Activated T-helper 1 cell treated with Interleukin-2 at 50 U/mL for 16 hours (primary cell): Measurements from ENCODE around the gene PARVA.

Experiments
- DNase-seq: peaks from one replicate; pipeline ENCODE4 v3.0.0-alpha.2; 2020; ENCODE audit warnings: low read depth

PARVA gene

DNA sequence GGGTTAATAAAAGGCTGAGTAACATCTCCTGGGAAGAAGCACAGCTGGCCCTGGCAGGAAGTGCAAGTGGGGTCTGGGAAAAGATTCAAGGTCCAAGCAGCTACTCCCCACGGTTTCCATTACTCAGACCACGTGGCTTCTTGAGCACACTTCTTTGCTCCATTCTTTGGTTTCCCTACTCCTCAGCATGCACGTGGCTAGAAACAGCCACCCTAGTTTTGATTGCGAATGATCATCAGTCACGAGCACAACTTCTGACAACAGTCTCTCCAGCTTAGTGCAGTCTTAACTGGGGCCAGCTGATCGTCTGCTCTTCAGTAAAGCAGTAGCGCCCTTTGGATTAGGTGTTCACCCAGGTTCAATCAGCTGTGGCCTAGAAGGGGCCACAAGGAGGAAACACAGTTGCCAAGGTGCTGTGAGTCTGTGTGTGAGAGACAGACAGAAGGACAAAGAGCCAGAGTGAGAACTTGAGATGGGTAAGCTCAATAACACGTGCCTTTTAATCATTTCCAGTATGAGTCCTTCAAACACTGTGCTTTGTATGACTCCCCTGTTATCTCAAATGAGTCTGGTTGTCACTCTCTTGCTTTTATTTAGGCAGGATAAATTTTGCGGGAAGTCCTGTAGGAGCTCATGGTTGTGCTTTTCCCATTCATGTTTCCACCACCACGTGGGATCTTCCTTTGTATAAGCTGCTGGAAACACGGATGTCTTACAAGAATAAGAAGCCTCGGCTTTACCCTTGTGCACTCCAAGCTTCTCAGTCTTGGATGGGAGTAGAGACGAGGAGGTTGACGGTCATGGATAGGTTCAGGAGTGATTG, 901 bp upstream of the PARVA start:
- no peak for DNase-seq

DNA sequence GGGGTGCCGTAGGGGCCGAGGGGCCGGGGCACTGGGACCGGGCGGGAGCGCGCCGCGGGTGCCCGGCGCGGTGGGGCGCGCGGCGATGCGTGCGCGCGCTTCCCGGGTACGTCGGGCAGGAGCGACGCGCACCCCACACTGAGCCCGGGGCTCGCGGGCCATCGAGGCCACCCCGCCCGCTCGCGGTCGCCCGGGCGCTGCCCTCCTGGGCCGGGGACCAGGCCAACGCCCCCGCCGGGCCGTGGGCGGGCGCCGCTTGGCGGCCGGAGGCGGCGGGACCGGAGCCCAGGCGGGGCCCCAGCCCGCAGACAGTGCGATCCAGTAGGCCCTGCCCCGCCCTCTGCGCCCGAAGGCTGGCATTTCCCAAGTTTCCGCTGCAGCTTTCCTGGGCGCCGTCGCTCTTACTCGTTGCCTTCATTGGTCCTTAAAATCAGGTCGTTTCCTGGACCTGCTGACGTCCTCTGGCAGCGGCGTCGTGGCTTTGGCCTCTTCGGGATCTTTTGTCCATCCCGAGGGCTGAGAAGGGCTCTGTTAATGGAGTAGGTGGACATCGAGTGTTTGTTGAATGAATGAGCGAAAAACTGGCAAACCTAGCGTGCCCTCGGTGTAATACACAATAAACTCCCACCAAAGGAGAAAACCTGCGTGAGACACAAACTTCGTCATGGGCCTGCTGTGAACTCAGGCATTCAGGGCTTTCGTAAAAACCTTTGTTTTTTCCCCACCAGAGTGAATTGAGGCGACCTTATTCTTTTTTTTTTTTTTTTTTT, 638 bp downstream of the PARVA start:
- DNase-seq = no peak

DNA sequence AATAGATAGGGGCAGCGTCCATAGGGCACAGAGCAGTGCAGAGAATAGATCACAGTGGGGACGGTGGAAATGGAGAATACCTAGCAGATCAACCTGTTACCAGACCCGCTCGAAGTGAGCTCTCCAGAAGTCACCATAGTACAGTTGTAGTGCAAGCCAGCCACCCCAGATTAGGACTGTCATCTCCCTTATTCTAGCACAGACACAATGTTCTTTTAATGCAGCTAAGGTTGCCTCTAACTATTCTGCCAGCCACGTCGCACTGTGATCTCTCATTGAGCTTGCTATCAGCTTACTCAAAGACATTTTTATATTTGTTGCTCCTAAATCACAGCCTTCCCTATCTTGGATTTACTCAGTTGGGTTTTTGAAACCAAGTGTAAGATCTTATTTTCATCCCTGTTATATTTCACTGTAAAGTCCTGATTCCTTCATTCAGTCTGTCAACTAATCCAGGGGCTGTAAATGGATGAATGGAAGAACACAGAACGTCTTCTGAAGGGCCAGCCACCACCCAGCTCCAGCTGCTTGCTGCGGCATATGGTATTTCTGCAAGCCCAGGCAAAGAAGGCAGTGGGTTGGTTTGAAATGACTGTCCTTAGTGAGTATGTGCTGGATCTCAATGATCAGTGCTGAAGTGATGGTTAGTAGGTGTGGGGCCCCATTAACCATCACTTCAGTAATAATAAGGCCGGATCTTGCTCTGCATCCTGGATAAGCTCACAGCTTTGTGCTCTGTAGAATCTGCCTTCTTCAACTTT, 3.4 kb downstream of the PARVA start:
- DNase-seq = no peak

DNA sequence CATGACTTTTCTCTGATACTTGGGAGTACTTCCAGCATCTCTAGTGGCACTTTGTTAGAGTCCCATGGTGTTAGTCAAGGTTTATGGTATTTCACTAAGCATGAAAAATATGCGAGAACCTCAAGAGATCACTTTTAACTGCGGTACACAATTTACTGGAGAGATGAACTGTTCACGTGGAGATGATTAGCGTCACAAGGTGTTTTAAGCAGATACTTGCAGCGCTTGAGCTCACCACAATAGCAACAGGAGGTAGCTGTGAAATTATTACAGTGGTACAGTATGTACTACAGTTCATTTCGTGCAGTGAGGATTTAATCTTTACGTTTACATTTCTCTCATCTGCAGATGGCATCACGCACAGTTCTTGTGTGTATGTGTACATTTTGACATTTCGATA, 4.5 kb downstream of the PARVA start:
- DNase-seq = no peak

DNA sequence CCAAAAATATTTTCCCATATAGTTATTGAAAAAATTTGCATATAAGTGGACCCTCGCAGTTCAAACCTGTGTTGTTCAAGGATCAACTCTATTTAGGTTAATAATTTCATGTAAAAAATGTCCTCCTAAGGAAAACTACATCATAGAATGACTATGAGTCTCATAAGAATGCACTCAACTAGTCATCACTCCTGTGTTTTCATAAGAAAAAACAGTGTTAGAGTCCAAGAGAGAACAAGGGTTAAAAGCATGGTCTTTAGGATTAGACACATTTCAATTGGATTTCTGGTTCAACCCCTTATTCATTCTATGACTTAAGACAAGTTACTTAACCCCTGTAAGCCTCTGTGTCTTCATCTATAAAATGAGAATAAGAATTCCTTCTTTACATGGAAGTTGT, 5.1 kb downstream of the PARVA start:
- no peak for DNase-seq

DNA sequence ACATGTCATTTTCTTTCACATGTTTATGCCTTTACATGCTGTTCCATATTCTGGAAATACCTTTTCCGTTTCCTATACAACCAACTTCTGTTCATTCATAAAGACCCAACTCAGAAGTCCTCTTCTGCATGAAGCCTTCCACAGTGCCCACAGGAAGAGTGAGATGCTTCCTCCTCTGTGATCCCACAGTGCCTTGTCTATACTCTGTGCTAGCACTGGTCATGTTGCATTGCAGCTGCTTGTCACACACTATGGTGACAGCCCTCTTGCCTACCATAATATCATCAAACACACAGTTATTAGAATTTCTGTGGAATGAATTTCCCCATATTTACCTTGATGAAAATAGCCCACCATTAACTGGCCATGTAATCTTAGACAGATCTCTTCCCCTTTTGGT, 8.9 kb downstream of the PARVA start:
- no peak for DNase-seq

DNA sequence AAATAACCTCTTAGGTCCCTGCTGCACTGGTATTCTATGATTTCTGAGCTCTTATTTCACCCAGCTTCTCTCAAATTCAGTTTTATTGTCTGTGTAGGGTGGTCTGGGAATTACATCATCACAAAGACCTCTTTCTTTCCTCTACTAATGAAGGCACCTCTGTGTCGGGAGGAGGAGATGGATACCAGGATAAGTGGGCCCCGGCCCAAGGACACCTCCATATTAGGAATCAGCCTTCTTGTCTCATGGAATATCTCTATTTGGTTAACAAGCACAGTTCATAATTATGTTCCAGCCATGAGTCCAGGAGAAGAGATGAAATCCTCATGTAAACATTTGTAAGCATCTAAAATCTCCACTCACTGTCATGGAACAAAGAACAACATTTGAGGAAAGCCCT, 9.4 kb downstream of the PARVA start:
- DNase-seq = no peak

DNA sequence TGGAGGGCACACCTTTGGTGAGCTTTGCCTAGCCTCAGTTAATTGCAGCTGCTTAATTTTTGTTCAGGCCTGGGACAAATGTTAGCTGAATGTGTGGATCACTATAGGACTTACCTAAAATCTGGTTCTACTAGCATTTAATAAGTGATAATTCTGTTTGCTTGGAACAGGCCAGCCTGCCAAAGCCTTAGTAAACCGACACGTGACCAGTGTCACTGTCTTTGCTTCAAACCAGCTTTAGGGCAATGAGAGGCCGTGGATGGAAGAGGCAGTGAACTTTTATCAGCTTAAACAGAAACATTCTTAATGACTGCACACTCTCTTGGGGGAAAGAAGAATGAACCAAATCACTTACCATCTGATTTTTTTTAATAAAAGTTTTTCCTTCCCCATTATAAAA, 10.8 kb downstream of the PARVA start:
- no peak for DNase-seq

DNA sequence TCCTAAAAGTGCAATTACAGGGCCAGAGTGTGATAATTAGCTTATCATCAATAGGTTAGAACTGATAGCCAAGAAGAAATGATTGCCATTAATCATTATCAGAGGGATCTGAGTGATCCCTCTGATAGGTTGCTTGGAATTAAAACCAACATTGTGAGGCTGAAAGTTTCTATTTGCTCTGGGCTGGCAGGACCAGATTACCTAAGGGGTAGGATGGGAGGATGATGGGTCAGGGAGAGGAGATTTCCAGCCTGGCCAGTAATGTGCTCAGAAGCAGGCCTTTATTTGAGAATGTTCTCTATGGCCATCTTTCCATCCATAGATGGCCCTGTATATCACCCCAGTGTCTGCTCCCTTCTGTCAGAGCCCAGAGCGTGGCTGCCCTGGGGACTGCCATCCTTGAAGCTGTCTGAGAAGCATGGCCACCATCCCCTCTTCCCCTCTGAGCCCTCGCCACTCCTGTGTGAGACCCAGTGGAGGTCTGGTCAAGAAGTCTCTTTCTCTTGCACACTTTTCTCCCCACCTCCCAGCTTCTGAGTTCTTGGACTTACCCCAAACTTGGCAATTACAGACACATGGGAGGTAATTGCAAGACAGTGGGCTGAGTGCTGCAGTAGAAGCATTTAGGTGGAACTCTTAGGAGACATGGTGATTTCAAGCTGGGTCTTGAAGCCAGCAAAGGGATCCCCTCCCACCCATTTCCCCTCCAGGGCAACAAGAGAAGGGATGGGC, 11.7 kb downstream of the PARVA start:
- no peak for DNase-seq

DNA sequence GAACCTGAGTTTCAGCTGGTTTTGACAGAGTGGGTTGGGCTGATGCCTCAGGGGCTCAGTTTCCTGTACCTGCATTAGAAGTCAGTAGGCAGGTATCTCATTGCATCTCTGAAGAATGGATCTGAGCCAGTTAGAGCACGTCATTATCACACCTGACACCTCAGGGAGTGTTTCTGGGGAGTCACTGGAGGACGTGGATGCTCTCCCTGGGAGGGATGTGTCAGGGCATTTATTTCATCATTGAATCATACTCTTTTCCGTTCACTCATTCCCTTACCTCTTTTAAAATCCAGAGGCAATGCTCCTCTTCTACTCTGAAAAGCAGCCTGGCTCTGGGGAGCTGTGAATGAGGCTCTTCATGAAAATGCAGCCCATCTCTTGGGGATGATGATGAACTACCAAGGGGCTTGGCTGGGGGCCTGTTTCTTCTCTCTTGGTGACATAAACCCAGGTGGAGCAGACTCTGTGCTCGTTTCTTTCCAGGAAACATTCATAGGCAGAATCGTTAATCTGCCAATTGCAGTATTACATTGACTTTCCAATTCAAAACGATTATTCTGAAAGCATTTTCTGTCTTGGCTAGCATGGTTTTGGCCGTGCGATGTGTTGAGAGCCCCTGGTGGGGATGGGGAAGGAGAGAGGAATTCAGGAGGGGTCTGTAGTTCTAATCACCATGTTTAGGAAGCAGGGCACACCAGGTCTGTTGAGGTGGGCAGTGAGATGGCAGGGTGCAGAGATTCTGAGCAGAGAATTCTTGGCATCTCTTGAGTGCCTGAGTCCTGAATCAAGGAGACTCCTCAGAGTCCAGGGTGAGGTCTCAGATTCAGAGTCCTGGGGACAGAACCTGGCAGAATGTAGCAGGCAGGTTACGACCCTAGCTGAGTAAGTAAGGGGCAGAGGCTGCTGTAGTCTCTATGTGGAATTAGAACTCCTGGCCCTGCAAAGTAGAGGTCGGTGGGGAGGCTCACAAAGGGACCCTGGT, 12.6 kb downstream of the PARVA start:
- no peak for DNase-seq

DNA sequence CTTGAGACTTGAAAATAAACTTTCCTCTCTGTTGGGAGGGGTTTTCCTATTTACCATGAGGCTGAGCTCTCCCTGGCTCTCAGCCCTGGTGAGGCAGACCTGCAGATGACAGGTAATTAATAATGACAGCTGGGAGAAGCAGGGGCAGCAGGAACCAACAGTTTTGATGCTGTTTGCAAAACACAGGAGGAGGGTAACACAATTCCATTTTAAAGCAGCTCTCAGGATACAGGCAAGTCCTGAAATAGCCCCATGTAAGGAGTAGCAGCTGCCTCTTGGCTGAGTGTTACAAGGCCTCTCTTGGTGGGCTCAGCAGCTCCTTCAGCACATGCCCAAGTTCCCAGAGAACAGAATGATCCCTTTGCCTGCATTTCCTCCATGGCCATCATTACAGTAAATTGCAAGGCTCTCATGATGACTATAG, 13.3 kb downstream of the PARVA start:
- no peak for DNase-seq

DNA sequence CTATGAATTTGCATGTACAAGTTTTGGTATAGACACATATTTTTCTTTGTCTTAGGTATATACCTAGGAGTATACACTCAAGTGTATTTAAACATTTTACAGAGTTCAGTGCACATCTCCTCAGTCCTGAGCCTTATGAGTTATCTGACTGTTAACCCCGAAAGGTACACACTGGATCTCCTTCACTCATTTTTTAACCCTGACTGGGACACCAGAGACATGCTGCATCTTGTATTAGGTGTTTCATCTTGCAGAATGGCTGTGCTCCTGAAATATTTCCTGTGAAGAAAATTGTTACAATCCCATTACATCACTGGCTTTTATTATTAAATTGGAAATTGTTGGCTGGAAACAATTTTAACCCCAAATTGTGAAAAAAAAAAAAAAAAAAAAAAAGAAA, 15.3 kb downstream of the PARVA start:
- DNase-seq = no peak

DNA sequence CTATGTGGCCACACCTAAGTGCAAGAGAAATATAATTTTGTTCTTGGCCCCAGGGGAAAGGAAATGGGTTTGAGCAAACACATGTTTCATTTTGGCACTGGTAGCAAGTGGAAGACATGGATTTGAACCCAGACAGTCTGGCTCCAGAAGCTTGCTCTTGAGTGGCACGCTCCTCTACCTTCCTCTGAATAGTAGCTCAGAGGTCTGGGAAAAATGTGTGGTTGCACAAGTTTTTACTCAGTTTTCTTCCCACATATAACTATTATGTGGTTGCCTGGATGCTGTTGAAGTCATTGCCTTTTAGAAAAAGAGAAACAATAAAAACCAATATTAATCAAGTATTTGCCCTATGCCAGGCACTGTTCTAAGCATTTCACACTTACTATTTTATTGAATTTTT, 16.3 kb downstream of the PARVA start:
- no peak for DNase-seq

DNA sequence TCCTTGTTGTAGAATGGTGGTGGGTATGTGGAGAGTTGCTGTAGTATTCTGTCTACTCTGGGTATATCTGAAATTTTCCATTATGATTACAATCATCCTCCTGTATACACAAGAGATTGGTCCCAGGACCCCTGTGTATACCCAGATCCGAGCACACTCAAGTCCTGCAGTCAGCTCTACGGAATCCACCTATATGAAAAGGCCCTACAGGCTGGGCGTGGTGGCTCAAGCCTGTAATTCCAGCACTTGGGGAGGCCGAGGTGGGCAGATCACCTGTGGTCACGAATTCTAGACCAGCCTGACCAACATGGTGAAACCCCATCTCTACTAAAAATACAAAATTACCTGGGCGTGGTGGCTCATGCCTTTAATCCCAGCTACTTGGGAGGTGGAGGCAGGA, 17.2 kb downstream of the PARVA start:
- DNase-seq = no peak

DNA sequence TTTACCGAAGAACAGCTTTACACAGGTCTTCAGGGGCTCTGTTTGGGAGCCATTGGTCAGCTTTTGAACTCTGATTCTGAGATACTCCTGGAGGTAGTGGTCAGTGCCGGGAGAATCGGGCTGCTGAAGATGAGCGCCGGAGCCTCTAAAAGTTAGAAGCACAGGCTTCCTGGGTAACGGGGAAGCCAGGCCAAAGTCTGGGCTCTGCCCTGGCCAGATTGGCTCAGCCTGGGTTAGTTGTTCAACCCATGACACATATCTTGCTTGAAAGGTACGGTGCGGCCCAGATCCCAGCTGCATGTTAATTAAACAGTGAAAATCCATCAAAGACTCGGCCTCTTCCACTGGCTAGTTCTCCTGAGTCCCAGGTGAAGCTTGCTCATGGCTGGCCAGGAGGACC, 18.0 kb downstream of the PARVA start:
- DNase-seq = no peak

DNA sequence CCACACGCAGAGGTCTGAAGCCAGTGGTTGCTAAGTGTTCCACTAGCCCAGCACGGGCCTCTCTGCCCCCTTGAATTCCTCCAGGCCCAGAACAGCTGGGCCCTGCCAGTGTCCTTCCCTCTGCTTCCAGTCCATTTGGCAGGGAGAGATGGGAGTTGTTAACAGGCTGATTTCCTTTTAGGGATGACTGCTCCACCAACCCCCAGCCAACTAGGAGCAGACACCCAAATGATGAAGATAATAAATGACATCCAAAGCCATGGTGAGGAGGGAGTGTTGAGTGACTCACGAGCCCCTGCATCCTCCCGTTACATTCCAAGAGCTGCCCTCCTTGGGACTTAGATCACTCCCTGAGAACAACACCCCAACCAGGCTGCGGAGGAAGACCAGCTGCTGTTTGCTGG, 20.6 kb downstream of the PARVA start:
- no peak for DNase-seq

DNA sequence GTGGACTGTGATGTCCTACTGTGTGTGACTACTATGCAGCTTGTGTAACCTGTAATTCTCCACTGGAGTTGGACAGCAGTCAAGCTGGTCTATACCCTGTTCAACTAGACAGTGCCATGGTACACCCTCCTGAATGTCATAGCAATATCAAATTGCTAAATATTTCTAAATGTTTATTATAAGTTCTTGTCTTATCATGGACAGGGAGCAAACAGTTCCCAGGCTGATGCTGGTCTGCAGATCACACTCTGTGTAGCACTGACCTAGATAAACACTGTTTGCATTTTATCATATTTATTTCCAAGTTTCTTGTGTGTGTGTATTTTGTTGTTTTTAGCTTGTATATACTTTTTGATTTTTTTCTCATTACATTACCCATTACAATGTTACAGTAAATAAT, 22.0 kb downstream of the PARVA start:
- no peak for DNase-seq

DNA sequence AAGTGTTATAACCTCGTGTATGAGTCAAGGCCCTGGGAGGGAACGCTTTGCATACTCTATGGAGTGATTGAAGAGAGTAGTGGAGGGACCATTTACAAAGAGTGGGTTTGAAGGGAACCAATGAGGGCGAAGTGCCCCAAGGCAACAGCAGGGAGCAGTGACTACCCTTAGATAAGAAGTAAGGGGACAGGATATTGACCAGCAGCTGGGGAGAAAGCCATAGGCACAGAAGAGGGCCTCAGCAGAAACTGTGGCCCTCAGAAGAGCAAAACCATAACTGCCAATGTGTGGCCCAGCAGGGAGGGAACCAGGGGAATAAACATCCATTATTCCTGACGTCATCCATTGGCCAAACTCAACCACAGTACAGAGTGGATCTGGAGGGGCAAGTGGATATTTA, 24.7 kb downstream of the PARVA start:
- DNase-seq = no peak

DNA sequence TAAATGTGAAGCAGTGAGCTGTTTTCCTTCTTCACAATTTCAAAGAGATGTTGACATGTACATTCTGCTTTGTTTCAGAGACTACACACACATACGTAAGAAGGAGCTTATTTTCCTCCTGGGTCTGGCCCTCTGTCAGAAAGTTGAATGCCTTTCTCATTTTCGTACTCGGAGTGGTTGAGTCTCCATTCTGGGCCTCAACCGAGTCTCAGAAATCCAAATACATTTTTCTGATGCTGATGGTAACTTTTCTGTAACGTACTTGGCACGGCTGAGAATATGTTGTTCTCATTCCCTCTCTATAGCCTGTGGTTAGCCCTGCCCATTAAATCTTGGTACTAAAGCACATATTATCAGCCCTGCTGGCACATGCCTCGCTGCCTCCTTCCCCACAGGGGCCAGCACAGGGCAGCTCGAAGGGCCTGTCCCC, 25.3 kb downstream of the PARVA start:
- DNase-seq = no peak

DNA sequence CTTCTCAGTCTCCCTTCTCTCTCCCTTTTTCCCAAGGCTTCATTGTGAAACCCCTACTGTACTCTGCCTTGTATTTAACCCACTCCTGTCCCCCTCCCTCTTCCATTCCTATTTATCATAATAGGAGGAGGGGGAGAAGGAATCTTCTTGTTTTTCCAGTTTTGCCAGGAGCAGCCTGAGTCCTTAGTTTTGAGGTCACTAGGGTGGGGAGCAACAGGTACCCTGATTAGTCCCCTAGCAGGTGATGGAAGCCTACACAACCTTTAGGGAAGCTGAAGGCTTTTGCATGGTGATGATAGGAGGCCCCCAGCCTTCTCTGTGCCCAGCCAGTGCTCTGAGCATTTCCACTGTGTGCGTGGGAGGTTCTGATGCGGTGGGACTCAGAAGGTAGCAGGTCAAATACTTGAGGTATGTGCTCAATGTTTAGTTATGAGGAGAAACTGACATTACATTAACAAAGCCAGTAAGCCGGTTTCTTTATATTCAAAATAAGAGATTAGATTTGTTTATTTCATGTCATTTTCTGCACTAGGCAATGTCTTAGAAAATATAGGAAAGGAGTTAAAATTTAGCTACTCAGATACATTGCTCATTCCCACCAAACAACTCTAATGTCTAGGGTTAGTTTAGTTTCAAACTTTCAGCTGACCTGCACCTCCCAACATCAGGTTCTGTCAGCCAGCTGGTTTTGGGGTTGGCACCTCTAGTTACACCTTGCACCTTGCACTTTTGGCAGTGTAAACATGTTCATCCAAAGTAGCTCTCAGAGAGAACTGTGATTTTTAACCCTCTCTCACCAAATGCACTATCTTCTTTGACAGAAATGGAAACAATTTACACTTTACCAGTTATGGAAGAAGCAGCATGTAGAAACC, 26.0 kb downstream of the PARVA start:
- no peak for DNase-seq
